A375 (cell line): ENCODE measurements around the gene GLT8D1. TPM values are rescaled to one million over a fixed set of nuclear protein-coding genes. Genes with fewer than 3 reads are reported as not detected.

Experiments
- small RNA-seq: library from RNA; depleted of rRNA; stranded (forward); fragments of <200 nt; gene quantifications from one replicate; pipeline ENCODE3, GENCODE V24; 2014
- total RNA-seq: library from RNA; depleted of rRNA; stranded (reverse); fragments of >200 nt; shearing (Covaris generic); gene quantifications from 2 replicates; pipeline ENCODE4 v1.2.3, GENCODE V29; 2014; rRNA removed

Gene GLT8D1
- total RNA-seq = 68.8 and 79.7 TPM in 2 replicates

DNA sequence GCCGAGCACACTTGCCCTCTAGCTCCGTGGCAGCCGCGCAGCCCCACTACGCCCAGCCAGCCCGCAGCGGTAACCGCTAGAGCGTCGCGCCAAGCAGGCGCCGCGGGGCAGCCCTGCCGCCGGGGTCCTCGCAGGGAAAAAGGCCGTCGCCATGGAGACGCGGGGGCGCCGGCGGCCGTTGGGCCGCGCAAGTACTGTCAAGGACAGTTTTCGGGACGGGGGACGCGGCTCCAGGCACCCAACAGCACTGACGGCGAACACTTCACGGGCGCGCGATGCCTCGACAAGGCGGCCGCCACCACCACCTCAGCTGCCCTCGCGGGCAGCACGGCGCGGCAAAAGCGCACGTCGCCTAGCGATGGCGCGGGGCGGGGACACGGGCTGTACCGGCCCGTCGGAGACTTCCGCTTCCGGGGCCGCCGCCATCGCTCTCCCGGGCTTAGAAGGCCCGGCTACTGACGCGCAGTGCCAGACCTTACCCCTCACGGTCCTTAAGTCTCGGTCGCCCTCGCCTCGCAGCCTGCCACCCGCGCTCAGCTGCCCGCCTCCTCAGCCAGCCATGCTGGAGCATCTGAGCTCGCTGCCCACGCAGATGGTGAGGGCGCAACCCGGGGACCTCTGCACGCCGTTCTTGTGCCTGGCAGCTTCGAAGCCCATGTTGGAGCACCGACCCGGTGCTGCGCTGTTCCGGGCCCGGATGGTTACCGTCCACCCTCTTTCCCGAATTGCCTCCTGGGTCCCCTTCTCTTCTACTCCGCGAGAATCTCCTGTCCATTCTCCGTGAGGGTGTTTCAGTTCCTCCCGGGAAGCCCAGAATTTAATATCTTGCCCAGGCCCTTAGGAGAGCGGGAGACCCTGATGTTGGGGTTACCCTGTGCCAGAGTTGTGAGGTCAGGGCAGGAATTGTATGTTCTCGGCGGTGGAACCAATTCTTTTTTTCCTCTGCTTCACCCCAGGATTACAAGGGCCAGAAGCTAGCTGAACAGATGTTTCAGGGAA, at the start of gene GLT8D1, which contains the start of gene SPCS1:
Gene GLT8D1, minus strand, starts transcription at position 104 of the 999 bp plus-strand sequence. CDS start 5,331 bp downstream, outside the sequence.
Gene SPCS1, plus strand, starts transcription at position 419 of the 999 bp plus-strand sequence. Its CDS starts 141 bp downstream, at position 560.

GRCh38 chr3:52685709-52686691, 19.6 kb downstream of the GLT8D1 start, which contains the start of the genes GNL3 and PBRM1:
Gene GNL3 (plus strand): TSS chr3:52686032. CDS start chr3:52686093, 61 bp downstream.
Gene PBRM1 (minus strand): TSS chr3:52685913.

Small RNAs within 50 kb of the gene (small RNA-seq; reads per million reads assigned to genes)
- gene AC006254.2 (not detected), gene RF00569 (3,712 reads per million, percentile 99 among the genes with 10 or more reads in this experiment), gene RF01183 (not detected), gene SNORD19 (0.21 reads per million), gene SNORD19B (not detected), gene SNORD69 (1,656 reads per million, percentile 99 among the genes with 10 or more reads in this experiment)

Other genes starting within 250 kb of the GLT8D1 start
- gene STAB1, start 210.5 kb downstream of the GLT8D1 start, total RNA-seq = 0.15 TPM in 1 of 2 replicates, not detected in the other
- 46.1 and 59.3 TPM in 2 replicates for gene NT5DC2, start 171.9 kb downstream of the GLT8D1 start, total RNA-seq
- 27.8 and 29.5 TPM in 2 replicates for gene UQCC5, start 169.2 kb downstream of the GLT8D1 start, total RNA-seq
- gene PBRM1, start 19.9 kb downstream of the GLT8D1 start, total RNA-seq = 35.8 and 45.3 TPM in 2 replicates
- gene GNL3, start 19.8 kb downstream of the GLT8D1 start, total RNA-seq = 286 and 339 TPM in 2 replicates
- gene SPCS1, start 315 bp upstream of the GLT8D1 start, total RNA-seq = 121 and 129 TPM in 2 replicates
- 19.0 and 23.7 TPM in 2 replicates for gene NEK4, start 65.1 kb upstream of the GLT8D1 start, total RNA-seq
- not detected in 2 replicates for gene ITIH1, start 71.8 kb upstream of the GLT8D1 start, total RNA-seq
- gene ITIH3, start 89.0 kb upstream of the GLT8D1 start, total RNA-seq = 0.05 TPM in 1 of 2 replicates, not detected in the other
- 2.3 and 2.7 TPM in 2 replicates for gene ITIH4, start 124.9 kb upstream of the GLT8D1 start, total RNA-seq
- not detected in 2 replicates for gene MUSTN1, start 129.2 kb upstream of the GLT8D1 start, total RNA-seq
- 12.1 and 19.5 TPM in 2 replicates for gene STIMATE, start 191.8 kb upstream of the GLT8D1 start, total RNA-seq